ENCODE measurements around the gene KIF1A. TPM values are rescaled to one million over a fixed set of nuclear protein-coding genes. Genes with fewer than 3 reads are reported as not detected.

Gene KIF1A
- total and polyA plus RNA-seq, 2 of the 8 experiments (the other 6 are each of a cell fraction or from before 2014, with no cell fraction given): 61.3 to 281 TPM

- no peak for TF ChIP-seq RAD21 (IDR thresholded peaks at IDR 0.05 in 1 of 2, conservative IDR thresholded peaks at IDR 0.05 in 1 of 2; ENCODE audit: low read depth in 2 of 2, low read length in 2 of 2)
Measured at GRCh38 chr2:240818293-240819125, 1.5 kb downstream of the KIF1A start (continued).
